Measurements from ENCODE around the gene TRIM43B.
"Not testable (repeated sequence)": the region's sequence is repeated elsewhere in the genome, so short reads cannot be mapped to it uniquely, and the experiment has no call there.

TRIM43B gene

GRCh38 chr2:95500854-95501253 is 16.3 kb upstream of the TRIM43B start:
- Histone ChIP-seq H3K79me2 (ENCODE audit: insufficient read depth, low read length) (no peaks in the 10 kb centered on the region), H3K36me3 (ENCODE audit: insufficient read depth, low read length) (no peaks in the 10 kb centered on the region), H3K4me3 (ENCODE audit: low read length, poor library complexity, severe bottlenecking) (no peak overlapping the region), H4K20me1 (ENCODE audit: insufficient read depth, low read length, poor library complexity, severe bottlenecking) (no peaks in the 10 kb centered on the region), H3K9me3 (ENCODE audit: insufficient read depth, low read depth, low read length) (no peaks in the 10 kb centered on the region), H3K27me3 (ENCODE audit: insufficient read depth, low read length, poor library complexity, severe bottlenecking) (no peaks in the 10 kb centered on the region), H3K4me2 (ENCODE audit: low read depth, low read length, poor library complexity, severe bottlenecking) (no peak overlapping the region), H3K4me1 (ENCODE audit: insufficient read depth, low read length, poor library complexity, severe bottlenecking) (no peaks in the 10 kb centered on the region), H3K9me2 (replicated peaks; ENCODE audit: low read depth, low read length) (no peaks in the 10 kb centered on the region), H2AFZ (ENCODE audit: low read length) (no peak overlapping the region), H3K9ac (ENCODE audit: low read depth, low read length, poor library complexity, severe bottlenecking) (no peak overlapping the region), H3F3A (ENCODE audit: low read depth) (no peaks in the 10 kb centered on the region)
- TF ChIP-seq EZH2phosphoT487 (IDR thresholded peaks at IDR 0.05; ENCODE audit: borderline replicate concordance) = no peak
- TF ChIP-seq, protein P1, sequence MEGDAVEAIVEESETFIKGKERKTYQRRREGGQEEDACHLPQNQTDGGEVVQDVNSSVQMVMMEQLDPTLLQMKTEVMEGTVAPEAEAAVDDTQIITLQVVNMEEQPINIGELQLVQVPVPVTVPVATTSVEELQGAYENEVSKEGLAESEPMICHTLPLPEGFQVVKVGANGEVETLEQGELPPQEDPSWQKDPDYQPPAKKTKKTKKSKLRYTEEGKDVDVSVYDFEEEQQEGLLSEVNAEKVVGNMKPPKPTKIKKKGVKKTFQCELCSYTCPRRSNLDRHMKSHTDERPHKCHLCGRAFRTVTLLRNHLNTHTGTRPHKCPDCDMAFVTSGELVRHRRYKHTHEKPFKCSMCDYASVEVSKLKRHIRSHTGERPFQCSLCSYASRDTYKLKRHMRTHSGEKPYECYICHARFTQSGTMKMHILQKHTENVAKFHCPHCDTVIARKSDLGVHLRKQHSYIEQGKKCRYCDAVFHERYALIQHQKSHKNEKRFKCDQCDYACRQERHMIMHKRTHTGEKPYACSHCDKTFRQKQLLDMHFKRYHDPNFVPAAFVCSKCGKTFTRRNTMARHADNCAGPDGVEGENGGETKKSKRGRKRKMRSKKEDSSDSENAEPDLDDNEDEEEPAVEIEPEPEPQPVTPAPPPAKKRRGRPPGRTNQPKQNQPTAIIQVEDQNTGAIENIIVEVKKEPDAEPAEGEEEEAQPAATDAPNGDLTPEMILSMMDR (conservative IDR thresholded peaks at IDR 0.05; ENCODE audit: low read length) = no peak

- H3K9ac ChIP-seq (ENCODE audit: low read depth, low read length, poor library complexity, severe bottlenecking); H4K20me1 ChIP-seq (ENCODE audit: insufficient read depth, low read length, poor library complexity, severe bottlenecking); H3K9me3 ChIP-seq (ENCODE audit: insufficient read depth, low read depth, low read length); H3K4me1 ChIP-seq (ENCODE audit: insufficient read depth, low read length, poor library complexity, severe bottlenecking); H3K4me3 ChIP-seq (ENCODE audit: low read length, poor library complexity, severe bottlenecking); H3K4me2 ChIP-seq (ENCODE audit: low read depth, low read length, poor library complexity, severe bottlenecking); H3K9me2 ChIP-seq (replicated peaks; ENCODE audit: low read depth, low read length); H3K79me2 ChIP-seq (ENCODE audit: insufficient read depth, low read length); H3K27me3 ChIP-seq (ENCODE audit: insufficient read depth, low read length, poor library complexity, severe bottlenecking); H2AFZ ChIP-seq (ENCODE audit: low read length); H3F3A ChIP-seq (ENCODE audit: low read depth); H3K36me3 ChIP-seq (ENCODE audit: insufficient read depth, low read length): not testable (repeated sequence)
Observed at GRCh38 chr2:95492076-95492475, 7.5 kb upstream of the TRIM43B start.

GRCh38 chr2:95475025-95475424 is 9.5 kb downstream of the TRIM43B start:
- H3F3A ChIP-seq (ENCODE audit: low read depth); H3K27me3 ChIP-seq (ENCODE audit: insufficient read depth, low read length, poor library complexity, severe bottlenecking); H3K9me3 ChIP-seq (ENCODE audit: insufficient read depth, low read depth, low read length); H3K36me3 ChIP-seq (ENCODE audit: insufficient read depth, low read length); H3K4me1 ChIP-seq (ENCODE audit: insufficient read depth, low read length, poor library complexity, severe bottlenecking); H3K4me3 ChIP-seq (ENCODE audit: low read length, poor library complexity, severe bottlenecking); H3K9me2 ChIP-seq (replicated peaks; ENCODE audit: low read depth, low read length); H2AFZ ChIP-seq (ENCODE audit: low read length); H3K79me2 ChIP-seq (ENCODE audit: insufficient read depth, low read length); H4K20me1 ChIP-seq (ENCODE audit: insufficient read depth, low read length, poor library complexity, severe bottlenecking); H3K4me2 ChIP-seq (ENCODE audit: low read depth, low read length, poor library complexity, severe bottlenecking); H3K9ac ChIP-seq (ENCODE audit: low read depth, low read length, poor library complexity, severe bottlenecking): not testable (repeated sequence)

- H3K9me3 ChIP-seq (ENCODE audit: insufficient read depth, low read depth, low read length); H3K79me2 ChIP-seq (ENCODE audit: insufficient read depth, low read length); H3K4me2 ChIP-seq (ENCODE audit: low read depth, low read length, poor library complexity, severe bottlenecking); H3F3A ChIP-seq (ENCODE audit: low read depth); H3K4me1 ChIP-seq (ENCODE audit: insufficient read depth, low read length, poor library complexity, severe bottlenecking); H4K20me1 ChIP-seq (ENCODE audit: insufficient read depth, low read length, poor library complexity, severe bottlenecking); H3K4me3 ChIP-seq (ENCODE audit: low read length, poor library complexity, severe bottlenecking); H3K27me3 ChIP-seq (ENCODE audit: insufficient read depth, low read length, poor library complexity, severe bottlenecking); H3K9me2 ChIP-seq (replicated peaks; ENCODE audit: low read depth, low read length); H3K36me3 ChIP-seq (ENCODE audit: insufficient read depth, low read length); H2AFZ ChIP-seq (ENCODE audit: low read length); H3K9ac ChIP-seq (ENCODE audit: low read depth, low read length, poor library complexity, severe bottlenecking): not testable (repeated sequence)
Observed at GRCh38 chr2:95467984-95468383, 16.6 kb downstream of the TRIM43B start.

DNA sequence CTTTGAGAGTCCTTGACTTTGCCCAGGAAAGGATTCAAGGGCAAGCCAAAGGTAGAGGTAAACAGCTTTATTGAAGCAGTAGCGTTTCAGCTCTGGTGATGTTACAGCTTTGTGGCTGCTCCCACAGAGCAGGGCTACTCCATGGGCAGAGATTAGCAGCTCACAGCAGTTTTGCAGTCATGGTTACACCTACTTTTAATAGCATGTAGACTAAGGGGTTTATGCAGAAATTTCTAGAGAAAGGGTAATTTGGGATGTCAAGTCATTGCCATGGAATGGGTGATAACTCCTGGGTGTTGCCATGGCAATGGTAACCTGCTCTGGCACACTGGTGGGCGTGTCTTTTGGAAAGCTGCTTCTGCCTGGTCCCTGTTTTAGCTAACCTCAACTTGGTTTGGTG is 18.0 kb downstream of the TRIM43B start:
- H3K9me2 ChIP-seq (replicated peaks; ENCODE audit: low read depth, low read length); H3K79me2 ChIP-seq (ENCODE audit: insufficient read depth, low read length); H3K4me3 ChIP-seq (ENCODE audit: low read length, poor library complexity, severe bottlenecking); H3K9me3 ChIP-seq (ENCODE audit: insufficient read depth, low read depth, low read length); H3K4me2 ChIP-seq (ENCODE audit: low read depth, low read length, poor library complexity, severe bottlenecking); H2AFZ ChIP-seq (ENCODE audit: low read length); H3K27me3 ChIP-seq (ENCODE audit: insufficient read depth, low read length, poor library complexity, severe bottlenecking); H3K9ac ChIP-seq (ENCODE audit: low read depth, low read length, poor library complexity, severe bottlenecking); H4K20me1 ChIP-seq (ENCODE audit: insufficient read depth, low read length, poor library complexity, severe bottlenecking); H3K36me3 ChIP-seq (ENCODE audit: insufficient read depth, low read length); H3F3A ChIP-seq (ENCODE audit: low read depth); H3K4me1 ChIP-seq (ENCODE audit: insufficient read depth, low read length, poor library complexity, severe bottlenecking): not testable (repeated sequence)

GRCh38 chr2:95463292-95463691 is 21.3 kb downstream of the TRIM43B start:
- H2AFZ ChIP-seq (ENCODE audit: low read length); H3F3A ChIP-seq (ENCODE audit: low read depth): not testable (repeated sequence)

DNA sequence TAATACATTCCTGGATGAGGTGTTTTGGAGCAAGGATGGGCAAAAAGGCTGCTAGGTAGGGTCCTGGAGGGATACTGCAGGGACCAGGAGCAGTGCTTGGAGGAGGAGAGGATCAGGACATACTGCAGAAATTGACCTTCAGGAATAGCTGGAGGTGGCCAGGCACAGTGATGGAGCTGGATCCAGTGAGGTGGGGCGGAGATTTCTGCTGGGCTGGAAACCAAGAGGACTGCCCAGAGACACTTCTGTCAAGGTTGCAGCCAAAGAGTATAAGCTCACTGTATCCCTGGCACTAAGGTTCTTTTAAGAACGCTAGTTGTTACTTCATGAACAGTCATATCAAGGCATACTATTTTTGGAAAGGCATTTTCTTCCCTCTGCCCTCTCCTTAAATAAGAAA is 39.2 kb downstream of the TRIM43B start:
- not testable (repeated sequence) for H3K9me3 ChIP-seq (ENCODE audit: insufficient read depth, low read depth, low read length); H2AFZ ChIP-seq (ENCODE audit: low read length); H3K4me2 ChIP-seq (ENCODE audit: low read depth, low read length, poor library complexity, severe bottlenecking); H4K20me1 ChIP-seq (ENCODE audit: insufficient read depth, low read length, poor library complexity, severe bottlenecking); H3K9ac ChIP-seq (ENCODE audit: low read depth, low read length, poor library complexity, severe bottlenecking); H3F3A ChIP-seq (ENCODE audit: low read depth); H3K27me3 ChIP-seq (ENCODE audit: insufficient read depth, low read length, poor library complexity, severe bottlenecking); H3K9me2 ChIP-seq (replicated peaks; ENCODE audit: low read depth, low read length); H3K79me2 ChIP-seq (ENCODE audit: insufficient read depth, low read length); H3K4me1 ChIP-seq (ENCODE audit: insufficient read depth, low read length, poor library complexity, severe bottlenecking); H3K36me3 ChIP-seq (ENCODE audit: insufficient read depth, low read length); H3K4me3 ChIP-seq (ENCODE audit: low read length, poor library complexity, severe bottlenecking)

More at GRCh38 chr2:95463292-95463691, 21.3 kb downstream of the TRIM43B start:
- not testable (repeated sequence) for H3K4me2 ChIP-seq (ENCODE audit: low read depth, low read length, poor library complexity, severe bottlenecking); H3K36me3 ChIP-seq (ENCODE audit: insufficient read depth, low read length); H3K9me3 ChIP-seq (ENCODE audit: insufficient read depth, low read depth, low read length); H4K20me1 ChIP-seq (ENCODE audit: insufficient read depth, low read length, poor library complexity, severe bottlenecking); H3K9me2 ChIP-seq (replicated peaks; ENCODE audit: low read depth, low read length); H3K79me2 ChIP-seq (ENCODE audit: insufficient read depth, low read length); H3K9ac ChIP-seq (ENCODE audit: low read depth, low read length, poor library complexity, severe bottlenecking); H3K4me3 ChIP-seq (ENCODE audit: low read length, poor library complexity, severe bottlenecking); H3K27me3 ChIP-seq (ENCODE audit: insufficient read depth, low read length, poor library complexity, severe bottlenecking); H3K4me1 ChIP-seq (ENCODE audit: insufficient read depth, low read length, poor library complexity, severe bottlenecking)
